Omental fat pad (tissue), 4 donors: ENCODE measurements around the gene KCNG2. TPM values are rescaled to one million over a fixed set of nuclear protein-coding genes. Genes with fewer than 3 reads are reported as not detected.

ENCODE experiments used
- ATAC-seq: fragments of 150-250 bp; one replicate; pipeline ENCODE4 v1.9.1; 2016; ENCODE audit warnings: mild to moderate bottlenecking, moderate library complexity; ENCODE audit not compliant: low FRiP score
- DNase-seq: peaks from one replicate; pipeline ENCODE4 v3.0.0-alpha.2; 2019; ENCODE audit warnings: low spot score
- CTCF ChIP-seq, 3 donors: fragments of 450-650 bp; IDR thresholded peaks; one replicate each; pipeline ENCODE4 v1.5.1; 2016 to 2017; ENCODE audit warnings: antibody characterized with exemption in 3 of 3, mild to moderate bottlenecking in 3 of 3, moderate library complexity in 2 of 3
- total RNA-seq, 4 donors: library from RNA; depleted of rRNA; stranded (reverse); fragments of >200 nt; gene quantifications; one replicate each; pipeline ENCODE4 v1.1.0, GENCODE V29; 2016

The KCNG2 gene
- total RNA-seq, 4 donors from 2014 or later, result 0.75 to 2.4 (median 0.96) TPM; not detected in 1

DNA sequence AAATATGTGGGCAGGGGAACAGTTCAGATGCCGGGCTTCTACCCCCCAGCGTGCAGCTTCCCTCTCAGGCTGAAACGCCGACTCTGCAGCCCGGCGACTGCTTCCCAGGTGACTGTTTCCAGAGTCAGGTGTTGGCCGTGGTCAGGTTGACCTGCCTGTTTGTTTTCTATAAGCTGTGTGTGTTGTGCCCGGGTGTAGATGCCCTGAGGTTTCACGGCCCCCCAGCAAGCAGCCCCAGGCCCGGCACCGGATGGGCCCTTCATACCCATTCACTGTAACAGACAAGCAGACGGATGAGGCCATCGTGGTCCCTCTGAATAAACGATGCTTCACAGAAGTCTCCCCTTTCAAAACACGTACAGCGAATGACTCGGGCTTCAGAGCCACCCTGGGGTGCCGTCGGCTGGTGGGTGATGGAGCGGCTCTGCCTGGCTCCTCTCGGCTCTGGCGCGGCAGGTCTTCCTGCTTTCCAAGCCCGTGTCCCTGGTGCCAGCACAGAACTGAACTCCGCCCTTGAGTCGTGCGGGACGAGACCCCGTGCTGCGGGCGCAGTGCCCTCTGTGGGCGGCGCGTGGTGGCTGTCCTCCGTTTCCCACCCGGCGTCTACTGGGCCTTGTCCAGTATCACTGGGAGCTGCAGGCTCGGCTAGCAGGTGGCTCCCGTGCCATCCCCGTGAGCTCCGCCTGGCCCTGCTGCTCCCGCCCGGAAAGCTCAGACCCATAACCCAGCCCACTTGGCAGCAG is 15.0 kb upstream of the KCNG2 start:
- DNase-seq (no peak), ATAC-seq (no peak)
- no peak for TF ChIP-seq CTCF (IDR thresholded peaks at IDR 0.05)

GRCh38 chr18:79784071-79784913 is 13.4 kb upstream of the KCNG2 start:
- TF ChIP-seq CTCF (IDR thresholded peaks at IDR 0.05), result no peak
- DNase-seq (no peak), ATAC-seq (no peak)

DNA sequence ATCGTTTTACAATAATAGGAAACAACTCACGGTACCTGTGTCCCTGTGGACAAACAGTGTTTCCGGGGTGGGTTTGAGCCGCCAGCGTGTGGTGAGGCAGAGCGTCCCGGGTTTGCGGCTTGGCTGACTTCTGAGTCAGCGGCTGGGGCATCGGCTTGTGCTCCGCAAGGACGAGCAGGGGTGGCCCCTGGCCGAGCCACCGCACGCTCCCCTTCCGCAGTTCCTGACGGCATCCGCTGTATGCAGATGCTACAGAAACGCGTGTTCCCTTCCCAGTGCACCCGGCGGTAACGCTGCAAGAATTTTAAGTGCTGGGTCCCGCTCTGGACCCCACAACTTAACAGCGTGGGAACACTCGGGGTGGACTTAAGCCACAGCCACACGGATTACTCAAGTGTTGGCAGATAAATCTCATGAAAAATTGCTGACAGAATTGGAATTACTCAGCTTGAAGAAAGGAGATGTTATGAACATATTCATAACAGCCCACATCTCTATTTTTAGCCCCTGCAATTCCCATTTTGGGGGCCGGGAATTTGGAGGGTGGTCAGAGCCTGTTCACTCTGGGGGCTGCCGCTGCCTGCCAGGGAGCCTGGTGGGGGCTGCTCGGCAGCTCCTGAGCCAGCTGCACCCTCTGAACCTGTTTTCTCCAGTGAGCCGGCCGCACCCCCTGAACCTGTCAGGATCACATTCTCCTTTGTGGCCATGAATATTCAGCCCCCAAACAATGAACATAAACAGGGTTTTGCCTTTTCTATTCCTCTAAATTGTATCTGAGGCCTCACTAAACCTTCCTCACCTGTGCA is 12.6 kb upstream of the KCNG2 start:
- DNase-seq (no peak), ATAC-seq (no peak)

DNA sequence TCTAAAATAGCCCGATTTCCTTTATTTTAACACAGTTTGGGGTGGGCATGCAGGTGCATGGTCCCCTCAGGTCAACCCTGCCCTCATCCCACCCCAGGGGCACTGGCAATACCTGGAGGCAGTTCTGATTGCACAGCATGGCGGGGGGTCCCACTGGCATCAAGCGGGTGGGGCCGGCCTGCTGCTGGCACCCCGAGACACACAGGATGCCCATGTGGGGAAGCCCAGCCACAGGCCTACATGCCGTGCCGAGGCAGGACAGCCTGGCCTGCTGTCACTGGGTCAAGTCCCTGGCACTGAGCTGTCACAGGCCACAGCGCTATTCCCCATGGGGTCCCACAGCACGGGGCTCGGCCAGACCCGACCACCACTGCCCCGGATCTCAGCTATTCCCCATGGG is 11.9 kb upstream of the KCNG2 start:
- ATAC-seq (no peak), DNase-seq (no peak)
- no peak for TF ChIP-seq CTCF (IDR thresholded peaks at IDR 0.05)

More for the DNA sequence above, 12.6 kb upstream of the KCNG2 start:
- no peak for TF ChIP-seq CTCF (IDR thresholded peaks at IDR 0.05)

GRCh38 chr18:79786304-79786703 is 11.4 kb upstream of the KCNG2 start:
- ATAC-seq, result no peak
- no peak for DNase-seq
- TF ChIP-seq CTCF (IDR thresholded peaks at IDR 0.05), result no peak

DNA sequence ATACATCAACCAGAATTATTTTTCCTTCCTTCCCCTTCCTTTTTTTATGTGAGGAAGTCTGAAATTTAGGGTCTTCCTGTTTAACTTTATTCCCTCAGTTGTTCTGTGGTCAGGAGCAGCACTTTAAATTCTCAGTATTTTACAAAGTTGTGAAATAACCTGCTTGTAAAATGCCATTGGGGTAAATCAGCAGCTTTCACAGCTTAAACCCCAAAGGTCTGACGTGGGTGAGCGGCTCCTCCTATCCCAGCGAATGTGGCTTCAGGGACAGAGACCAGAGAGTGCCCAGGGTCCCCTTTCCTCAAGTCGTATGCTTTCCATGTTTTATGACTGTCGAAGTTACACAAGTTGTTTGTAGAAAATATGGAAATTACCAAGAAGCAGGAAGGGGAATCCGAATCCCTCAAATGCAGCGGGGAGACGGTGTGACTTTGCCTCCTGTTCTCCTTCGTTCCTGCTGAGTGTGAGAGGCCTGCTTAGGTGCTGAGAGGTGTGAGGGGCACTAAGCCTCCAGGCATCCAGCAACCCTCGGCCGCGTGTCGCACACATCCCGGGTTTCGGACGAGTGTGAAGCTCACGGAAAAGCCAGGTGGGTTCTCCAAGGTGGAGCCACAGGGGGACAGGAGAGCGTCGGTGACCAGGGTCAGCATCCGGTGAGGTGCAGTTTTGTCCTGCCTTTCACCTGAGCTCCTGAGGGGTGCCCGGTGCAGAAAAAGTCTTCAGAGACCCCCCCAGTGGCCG is 10.8 kb upstream of the KCNG2 start:
- ATAC-seq (no peak), DNase-seq (no peak)
- TF ChIP-seq CTCF (IDR thresholded peaks at IDR 0.05), result no peak
